A673 (cell line): ENCODE measurements around the gene ZDHHC11B.

Source experiments
- CTCF ChIP-seq: fragments of 300-800, 200-600 bp; sonication (generic); conservative IDR thresholded peaks from 2 replicates; pipeline ENCODE4 v1.5.1; 2017; ENCODE audit warnings: low read depth, mild to moderate bottlenecking, antibody characterized with exemption, low read length, moderate library complexity, mixed read lengths
- EZH2 ChIP-seq: fragments of 200-600 bp; sonication (generic); IDR thresholded peaks from 2 replicates; pipeline ENCODE4 v1.6.1; 2017; ENCODE audit warnings: borderline replicate concordance, low read depth, mild to moderate bottlenecking, mixed read lengths, antibody characterized with exemption, low read length; ENCODE audit not compliant: poor library complexity, severe bottlenecking

- TF ChIP-seq EZH2: no peak
- TF ChIP-seq CTCF: no peak
These were observed 38.2 kb downstream of the ZDHHC11B start for GRCh38 chr5:746258-746761.
